Stimulated activated CD4-positive, alpha-beta T cell treated with anti-CD3 and anti-CD28 coated beads, Interleukin-1b, Interleukin-23, amount 100 ng/mL, for 1 hour (primary cell): ENCODE data around the gene ZNF787.
"Not testable (repeated sequence)": the region's sequence is repeated elsewhere in the genome, so short reads cannot be mapped to it uniquely, and the experiment has no call there.

ENCODE experiments used
- DNase-seq, 2 donors: peaks; one replicate each; pipeline ENCODE4 v3.0.0-alpha.2; 2020; ENCODE audit warnings: low read depth in 2 of 2

ZNF787 gene

DNA sequence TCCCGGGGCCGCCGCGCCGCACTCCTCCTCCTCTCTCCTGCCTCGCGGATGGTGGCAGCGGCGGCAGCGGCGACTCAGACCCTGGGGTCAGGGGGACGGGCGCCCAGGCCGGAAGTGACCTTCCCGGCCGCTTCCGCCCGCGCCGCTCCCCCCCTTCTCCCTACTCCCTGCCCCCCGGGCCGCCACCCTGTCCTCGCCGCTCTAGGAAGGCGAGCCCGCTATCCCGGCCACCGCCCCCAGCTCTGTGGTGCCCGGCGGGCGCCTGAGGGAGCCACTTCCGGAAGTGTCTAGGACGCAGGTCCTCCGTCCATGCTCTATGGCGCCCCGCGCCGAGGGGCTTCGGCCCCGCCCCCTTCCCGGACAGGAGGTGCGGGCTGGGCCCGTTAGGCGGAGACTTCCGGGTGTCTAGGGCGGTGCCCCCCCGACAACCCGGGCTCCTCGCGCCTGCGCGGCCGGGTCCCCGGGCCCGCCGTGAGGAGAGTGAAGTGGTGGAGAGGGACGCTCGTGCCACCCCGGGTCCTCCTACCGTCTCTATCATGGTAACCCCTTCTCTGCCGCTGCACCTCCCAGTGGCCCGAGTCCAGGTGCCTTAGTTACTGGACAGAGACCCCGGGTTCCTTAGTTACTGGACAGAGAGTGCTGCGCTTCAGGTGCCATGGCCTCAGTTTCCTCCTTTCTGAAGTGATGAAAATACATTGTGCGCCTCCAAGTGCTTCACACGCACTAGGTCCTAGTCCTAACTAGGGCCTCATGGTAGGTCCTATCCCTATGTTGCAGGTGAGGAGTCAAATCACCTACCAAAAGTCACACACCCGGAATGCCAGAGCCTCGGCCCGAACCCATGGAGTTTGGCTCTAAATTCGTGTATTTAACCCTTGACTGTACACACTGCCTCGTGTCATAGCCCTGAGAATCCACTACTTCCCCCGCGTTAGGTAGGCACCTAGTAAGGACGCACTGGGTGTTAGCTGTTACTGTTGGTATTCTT is at the start of gene ZNF787:
ZNF787 (minus strand) TSS at position 116 of the 988 bp plus-strand sequence. CDS start 18,078 bp downstream, outside the sequence.
- DNase-seq, result peak; percentile 95 to 96

DNA sequence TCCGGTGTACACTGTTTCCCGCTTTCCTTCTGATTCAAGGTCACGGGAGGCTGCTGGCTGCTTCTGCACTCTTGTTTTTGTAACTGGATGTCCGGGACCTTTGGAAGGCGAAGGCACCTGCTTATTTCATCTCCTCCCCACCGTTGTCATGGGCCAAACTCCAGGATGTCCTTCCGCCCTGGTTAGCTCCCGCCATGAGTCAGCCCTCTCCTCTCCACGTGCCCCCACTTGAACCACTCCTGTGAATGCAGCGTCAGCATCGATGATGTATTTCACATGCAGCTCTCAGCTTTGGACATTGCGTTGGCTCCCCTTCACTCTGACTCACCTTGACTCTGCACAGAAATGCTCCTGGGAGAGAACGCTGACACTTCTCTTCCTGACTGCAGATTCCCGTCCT is 49.2 kb upstream of the ZNF787 start:
- DNase-seq, result no peak

DNA sequence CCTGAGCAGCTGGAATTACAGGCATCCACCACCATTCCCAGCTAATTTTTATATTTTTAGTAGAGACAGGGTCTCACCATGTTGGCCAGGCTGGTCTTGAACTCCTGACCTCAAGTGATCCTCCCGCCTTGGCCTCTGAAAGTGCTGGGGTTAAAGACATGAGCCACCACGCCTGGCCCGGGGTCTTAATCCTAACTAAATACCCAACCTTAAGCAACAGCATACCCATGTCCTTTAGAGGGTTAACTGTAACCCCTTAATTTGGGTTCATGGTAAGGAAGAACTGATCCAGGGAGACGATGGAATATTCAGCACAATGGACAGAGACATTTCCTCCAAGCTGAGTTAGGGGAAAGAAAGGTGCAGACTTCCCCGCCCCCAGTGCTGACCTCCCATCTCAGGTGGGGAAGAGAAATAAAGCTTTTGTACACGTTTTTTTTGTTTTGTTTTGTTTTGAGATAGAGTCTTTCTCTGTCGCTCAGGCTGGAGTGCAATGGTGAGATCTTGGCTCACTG is 46.0 kb upstream of the ZNF787 start:
- DNase-seq, result no peak

DNA sequence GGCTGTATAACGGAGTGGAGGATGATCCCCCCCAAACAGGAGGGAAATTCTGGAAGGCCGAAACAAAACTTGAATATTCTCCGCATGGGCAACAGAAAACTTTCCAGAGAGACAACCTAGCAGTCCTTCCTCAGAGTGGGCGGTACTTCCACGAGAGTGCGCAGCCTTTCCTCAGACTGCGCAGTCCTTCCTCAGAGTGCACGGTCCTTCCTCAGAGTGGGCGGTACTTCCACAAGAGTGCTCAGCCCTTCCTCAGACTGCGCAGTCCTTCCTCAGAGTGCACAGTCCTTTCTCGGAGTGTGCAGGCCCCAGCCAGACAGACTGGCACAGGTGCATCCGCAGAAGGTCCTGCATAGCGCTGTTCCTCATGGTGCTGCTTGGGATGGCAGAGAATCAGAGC is 42.0 kb upstream of the ZNF787 start:
- DNase-seq, result no peak

DNA sequence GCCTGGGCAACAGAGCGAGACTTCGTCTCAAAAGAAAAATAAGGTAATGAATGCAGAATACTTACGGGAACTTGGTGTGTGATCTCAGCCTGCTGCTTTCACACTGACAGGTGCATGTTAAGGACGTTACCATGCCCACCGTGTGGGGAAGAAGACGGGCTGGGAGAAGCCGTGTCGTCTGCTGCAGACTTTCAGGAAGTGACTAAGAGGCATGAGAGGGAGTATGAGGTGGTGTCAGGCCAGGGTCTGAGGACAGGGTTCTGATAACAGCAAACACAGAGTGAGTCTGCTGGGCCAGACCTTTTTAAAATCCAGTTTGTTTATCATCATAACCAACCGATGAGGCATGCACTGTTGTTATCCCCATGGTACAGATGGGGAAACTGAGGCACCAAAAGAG is 41.2 kb upstream of the ZNF787 start:
- DNase-seq, result no peak

DNA sequence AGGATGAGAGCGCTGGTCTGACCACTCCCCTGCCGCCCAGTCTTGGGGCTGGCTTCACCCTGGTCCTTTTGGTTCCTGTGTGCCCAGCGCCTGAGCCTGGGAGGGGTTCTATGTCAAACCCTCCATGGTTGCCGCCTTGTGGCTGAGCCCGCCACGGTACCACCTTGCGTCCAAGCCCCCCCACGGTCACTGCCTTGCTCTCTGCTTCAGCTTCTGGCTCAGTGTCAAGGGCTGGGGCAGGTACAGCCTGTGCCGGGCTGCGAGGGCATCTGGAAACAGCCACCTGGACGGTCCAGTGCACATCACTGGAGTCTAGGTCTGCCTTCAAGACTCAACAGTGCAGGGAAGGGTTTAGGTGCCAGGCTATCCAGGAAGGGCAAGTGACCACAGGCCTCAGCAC is 40.4 kb upstream of the ZNF787 start:
- no peak for DNase-seq

DNA sequence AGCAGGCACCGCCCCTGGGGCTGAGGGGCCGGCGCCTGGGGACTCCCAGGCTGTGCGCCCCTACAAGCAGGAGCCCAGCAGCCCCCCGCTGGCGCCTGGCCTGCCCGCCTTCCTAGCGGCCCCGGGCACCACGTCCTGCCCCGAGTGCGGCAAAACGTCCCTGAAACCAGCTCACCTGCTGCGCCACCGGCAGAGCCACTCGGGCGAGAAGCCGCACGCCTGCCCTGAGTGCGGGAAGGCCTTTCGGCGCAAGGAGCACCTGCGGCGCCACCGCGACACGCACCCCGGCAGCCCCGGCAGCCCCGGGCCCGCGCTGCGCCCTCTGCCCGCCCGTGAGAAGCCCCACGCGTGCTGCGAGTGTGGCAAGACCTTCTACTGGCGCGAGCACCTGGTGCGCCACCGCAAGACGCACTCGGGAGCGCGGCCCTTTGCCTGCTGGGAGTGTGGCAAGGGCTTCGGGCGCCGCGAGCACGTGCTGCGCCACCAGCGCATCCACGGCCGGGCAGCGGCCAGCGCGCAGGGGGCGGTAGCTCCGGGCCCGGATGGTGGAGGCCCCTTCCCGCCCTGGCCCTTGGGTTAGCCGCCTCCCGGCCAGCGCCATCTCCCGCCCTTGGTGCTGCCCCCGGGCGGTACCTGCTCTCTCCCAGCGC is 38.7 kb upstream of the ZNF787 start:
- DNase-seq, result no peak

DNA sequence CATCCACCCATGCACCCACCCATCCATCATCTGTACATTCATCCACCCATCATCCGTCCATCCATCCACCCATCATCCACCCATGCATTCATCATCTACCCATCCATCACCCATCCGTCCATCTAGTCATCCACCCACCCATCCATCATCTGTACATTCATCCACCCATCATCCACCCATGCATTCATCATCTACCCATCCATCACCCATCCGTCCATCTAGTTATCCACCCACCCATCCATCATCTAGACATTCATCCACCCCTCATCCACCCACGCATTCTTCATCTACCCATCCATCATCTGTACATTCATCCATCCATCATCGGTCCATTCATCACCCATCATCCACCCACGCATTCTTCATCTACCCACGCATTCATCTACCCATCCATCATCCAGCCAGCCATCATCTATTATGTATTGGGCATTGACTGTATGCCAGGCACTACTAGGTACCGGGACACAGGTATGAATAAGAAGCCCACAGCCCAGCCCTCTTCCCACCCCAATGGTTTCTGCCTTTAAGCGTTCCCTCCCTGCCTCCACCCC is 38.0 kb upstream of the ZNF787 start:
- DNase-seq, result no peak

DNA sequence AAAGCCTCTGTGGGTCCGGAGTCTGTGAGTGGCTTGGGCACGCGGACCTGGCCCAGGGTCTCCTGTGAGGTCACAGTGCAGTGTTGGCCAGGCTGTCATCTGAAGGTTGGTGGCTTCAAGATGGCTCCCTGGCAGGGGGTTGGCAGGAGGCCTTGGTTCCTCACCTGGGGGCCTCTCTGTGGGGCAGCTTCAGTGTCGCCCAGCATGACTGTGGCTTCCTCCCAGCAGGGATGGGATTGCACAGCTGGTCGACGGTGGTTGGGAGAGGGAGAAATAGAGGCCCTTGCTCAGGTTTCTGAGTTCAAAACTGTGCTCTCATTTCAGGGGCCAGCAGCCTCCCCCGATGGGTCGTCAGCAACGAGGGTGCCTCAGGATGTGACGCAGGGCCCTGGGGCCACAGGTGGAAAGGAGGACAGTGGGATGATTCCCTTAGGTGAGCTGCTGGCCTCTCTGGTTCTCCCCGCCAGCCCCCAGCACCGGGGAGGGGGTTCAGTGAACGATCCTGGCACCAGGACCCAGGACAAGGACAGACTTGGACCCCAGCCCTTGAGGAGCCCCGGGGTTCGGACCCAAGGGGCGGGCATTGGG is 37.2 kb upstream of the ZNF787 start:
- DNase-seq, result no peak

DNA sequence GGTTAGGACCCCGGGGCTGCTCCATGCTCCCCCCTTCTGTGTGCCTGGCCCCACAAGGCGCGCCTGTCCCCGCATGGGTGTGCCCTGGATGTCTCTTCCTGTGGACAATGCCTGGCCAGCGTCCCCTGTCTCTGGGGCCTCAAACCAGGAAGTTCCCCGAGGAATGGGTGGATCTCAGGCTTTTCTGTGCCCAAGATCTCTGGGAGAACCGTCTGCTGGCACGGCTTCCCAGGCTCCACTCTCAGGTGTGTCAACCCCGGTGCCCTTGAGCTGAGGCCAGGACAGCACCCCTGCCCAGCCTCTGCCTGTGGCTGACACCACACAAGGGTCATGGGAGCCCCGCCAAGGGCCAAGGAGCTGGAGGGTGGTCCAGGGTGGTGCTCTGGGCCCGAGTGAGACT is 35.7 kb upstream of the ZNF787 start:
- DNase-seq, result no peak

DNA sequence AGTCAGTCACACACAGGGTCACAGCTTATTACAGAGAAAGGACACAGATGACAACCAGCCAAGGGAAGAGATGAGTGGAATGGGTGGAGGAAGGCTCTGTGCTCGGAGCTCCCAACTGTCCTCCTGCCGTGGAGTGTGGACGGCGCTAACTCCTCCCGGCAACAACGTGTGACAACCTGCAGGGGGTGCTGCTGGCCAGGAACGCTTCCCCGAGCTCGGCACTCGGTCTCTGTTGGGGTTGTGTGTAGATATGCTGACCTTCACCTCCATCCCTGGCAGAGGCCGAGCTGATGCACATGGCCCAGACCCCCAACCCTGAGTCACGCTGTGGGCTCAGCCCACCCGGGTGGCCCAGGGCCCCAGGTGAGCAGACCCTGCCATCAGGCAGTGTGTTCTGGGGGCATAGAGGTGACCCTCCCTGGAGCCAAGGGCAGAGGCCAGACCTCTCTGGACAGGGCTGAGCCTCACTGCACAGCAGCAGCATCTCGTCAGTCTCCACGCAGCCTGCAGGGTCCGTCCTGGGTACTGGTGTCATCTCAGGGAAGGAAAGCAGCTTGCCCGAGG is 34.1 kb upstream of the ZNF787 start:
- DNase-seq, result no peak

DNA sequence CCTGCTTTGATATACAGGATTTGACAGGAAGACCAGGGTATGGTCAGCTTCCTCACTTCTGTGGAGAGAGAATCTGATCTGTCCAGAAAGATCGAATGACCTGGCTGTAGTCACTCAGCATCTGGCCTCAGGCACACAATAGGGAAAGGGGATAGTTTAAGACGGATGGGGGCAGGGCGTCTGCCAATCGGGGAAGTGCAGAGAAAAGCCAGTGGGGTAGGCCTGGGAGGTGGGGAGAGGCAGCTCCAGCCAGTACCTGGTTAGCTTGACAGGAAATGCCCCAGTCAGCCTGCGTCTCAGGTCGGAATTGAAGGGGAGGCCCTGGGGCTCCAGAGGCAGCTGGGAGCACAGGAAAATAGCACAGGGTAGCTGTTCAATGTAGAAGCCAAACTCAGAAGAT is 32.4 kb upstream of the ZNF787 start:
- DNase-seq, result no peak

DNA sequence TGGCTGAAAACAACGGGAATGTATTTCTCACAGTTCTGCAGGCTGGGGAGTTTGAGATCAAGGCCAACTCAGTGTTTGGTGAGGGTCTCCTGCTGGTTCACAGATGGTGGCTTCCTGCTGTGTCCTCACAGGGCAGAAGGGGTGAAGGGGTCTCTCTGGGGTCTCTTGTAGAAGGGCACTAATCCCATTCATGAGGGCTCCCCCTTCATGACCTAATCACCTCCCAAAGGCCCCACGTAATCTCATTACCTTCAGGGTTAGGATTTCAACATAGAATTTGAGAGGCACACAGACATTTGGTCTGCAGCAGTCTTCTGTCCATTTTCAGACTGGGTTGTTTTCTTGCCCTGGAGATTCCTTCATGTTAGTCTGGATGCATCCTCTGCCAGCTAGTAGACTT is 31.5 kb upstream of the ZNF787 start:
- DNase-seq, result no peak

DNA sequence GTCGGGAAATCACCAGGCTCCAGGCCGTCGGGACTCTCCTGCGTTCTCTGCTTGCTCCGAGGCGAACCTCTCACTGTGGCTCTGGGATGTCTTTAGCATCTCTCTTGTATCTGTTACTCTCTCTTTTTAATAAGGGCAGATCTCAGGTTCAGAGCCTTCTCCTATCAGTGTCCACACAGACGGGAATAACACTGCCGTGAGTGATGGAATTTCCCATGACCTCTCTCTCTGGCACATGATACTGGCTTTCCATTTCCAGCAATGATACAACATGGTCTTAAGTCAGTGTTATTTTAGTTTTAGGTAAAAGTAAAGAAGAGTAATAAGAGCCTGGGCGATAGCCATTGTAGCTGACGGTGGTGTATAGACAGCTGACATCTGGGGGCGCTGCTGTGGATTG is 29.3 kb upstream of the ZNF787 start:
- DNase-seq, result no peak

DNA sequence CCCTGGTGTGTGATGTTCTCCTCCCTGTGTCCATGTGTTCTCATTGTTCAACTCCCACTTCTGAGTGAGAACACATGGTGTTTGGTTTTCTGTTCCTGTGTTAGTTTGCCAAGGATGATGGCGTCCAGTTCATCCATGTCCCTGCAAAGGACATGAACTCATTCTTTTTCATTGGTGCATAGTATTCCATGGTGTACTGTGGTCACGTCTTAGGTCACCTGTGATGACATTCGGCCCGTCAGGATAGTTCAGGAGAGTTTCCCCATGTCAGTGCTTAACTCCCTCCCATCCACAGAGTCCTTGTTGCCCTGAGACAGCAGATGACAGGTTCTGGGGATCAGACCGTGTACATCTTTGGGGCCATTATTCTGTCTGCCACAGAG is 28.6 kb upstream of the ZNF787 start:
- DNase-seq, result no peak

DNA sequence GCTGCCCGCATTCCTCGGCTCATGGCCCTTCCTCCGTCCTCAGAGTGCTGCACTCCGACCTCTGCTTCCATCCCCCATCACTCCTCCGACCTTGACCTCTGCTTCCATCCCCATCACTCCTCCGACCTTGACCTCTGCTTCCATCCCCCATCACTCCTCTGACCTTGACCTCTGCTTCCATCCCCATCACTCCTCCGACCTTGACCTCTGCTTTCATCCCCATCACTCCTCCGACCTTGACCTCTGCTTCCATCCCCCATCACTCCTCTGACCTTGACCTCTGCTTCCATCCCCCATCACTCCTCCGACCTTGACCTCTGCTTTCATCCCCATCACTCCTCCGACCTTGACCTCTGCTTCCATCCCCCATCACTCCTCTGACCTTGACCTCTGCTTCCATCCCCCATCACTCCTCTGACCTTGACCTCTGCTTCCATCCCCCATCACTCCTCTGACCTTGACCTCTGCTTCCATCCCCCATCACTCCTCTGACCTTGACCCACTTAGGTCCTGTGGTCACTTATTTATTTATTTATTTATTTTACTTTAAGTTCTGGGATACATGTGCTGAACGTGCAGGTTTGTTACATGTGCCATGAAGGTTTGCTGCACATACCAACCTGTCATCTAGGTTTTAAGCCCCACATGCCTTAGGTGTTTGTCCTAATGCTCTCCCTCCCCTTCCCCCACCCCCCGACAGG is 28.0 kb upstream of the ZNF787 start:
- not testable (repeated sequence) for DNase-seq

DNA sequence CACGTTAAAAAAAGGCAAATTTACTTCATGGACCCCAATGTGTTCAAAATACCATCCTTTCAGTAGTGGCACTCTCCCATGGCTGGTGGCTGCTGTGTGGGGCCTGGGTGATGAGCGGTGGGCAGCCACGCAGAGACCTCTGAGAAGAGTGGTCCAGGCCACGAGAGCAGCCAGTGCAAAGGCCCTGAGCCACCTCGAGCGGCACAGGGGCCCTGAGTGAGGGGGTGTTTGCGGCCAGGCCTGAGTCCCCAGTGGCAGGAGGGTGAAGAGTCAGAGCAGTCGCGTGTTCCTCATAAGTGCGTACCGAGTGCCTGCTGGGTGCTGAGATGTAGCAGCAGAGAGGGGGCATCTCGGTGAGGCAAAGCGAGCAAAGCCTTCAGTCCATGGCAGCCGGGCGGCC is 27.0 kb upstream of the ZNF787 start:
- DNase-seq, result no peak

DNA sequence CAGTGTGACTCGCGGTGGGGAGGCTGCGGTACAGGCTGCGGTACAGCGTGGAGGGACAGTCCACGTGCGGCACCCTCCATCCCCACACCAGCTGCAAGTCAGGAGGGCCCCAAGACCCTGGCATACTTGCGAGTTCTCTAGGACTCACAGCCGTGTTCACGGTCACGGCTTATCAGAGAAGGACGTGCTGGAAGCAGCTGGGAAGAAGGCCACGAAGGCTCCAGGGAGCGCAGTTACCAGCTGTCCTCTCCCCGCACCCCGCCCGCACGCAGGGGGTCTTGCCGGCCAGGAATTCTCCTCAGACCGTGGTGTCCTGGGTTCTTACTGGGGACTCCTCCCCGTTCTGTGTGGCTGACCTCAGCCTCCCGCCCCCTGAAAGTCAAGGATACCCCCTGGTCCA is 26.2 kb upstream of the ZNF787 start:
- no peak for DNase-seq

DNA sequence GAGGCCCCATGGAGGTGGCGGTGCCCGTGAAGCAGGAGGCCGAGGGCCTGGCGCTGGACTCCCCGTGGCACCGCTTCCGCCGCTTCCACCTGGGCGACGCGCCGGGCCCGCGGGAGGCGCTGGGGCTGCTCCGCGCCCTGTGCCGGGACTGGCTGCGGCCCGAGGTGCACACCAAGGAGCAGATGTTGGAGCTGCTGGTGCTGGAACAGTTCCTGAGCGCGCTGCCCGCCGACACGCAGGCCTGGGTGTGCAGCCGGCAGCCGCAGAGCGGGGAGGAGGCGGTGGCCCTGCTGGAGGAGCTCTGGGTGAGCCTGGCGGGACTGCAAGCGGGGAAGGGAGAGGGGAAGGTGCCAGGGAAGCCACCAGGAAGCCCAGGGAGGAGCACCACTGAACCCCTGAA is 25.8 kb upstream of the ZNF787 start:
- no peak for DNase-seq

DNA sequence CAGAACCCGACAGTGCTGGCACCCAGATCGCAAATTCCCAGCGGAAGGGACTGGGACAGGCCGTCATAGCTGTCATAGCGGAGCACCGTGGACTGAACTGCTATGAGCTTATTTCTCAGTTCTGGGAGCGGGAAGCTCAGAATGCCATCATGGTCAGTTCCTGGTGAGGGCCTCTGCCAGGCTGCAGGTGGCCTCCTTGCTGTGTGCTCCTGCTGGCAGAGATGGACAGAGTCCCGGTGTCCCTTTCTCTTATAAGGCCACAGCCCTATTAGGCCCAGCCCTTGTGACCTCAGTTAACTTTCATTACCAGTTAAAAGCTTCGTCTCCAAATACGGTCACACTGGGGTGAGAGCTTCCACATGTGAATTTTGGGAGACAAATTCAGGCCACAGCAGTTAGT is 24.6 kb upstream of the ZNF787 start:
- DNase-seq, result no peak

DNA sequence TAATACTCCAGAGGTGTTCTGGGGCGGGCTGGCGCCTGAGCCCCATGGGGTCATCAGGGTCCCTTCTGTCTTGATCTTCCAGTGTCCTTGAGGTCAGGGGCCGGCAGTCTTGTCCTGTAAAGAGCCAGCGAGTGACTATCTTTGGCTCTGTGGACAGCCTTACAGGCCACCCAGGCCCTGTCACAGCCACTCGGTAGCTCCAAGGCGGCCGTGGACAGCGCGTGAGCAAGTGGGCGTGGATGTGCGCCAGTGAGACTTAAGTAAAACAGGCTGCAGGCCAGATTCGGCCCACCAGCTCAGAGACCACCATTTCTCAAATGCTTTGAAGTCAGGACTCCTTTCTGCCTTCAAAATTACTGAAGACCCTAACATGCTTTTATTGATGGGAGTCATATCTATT is 23.7 kb upstream of the ZNF787 start:
- DNase-seq, result no peak
